ENCODE data around the gene SPRTN. TPM values are rescaled to one million over a fixed set of nuclear protein-coding genes. Genes with fewer than 3 reads are reported as not detected.

Gene SPRTN
- polyA plus RNA-seq, 4 donors = 3.8 to 8.6 (median 4.2) TPM

DNA sequence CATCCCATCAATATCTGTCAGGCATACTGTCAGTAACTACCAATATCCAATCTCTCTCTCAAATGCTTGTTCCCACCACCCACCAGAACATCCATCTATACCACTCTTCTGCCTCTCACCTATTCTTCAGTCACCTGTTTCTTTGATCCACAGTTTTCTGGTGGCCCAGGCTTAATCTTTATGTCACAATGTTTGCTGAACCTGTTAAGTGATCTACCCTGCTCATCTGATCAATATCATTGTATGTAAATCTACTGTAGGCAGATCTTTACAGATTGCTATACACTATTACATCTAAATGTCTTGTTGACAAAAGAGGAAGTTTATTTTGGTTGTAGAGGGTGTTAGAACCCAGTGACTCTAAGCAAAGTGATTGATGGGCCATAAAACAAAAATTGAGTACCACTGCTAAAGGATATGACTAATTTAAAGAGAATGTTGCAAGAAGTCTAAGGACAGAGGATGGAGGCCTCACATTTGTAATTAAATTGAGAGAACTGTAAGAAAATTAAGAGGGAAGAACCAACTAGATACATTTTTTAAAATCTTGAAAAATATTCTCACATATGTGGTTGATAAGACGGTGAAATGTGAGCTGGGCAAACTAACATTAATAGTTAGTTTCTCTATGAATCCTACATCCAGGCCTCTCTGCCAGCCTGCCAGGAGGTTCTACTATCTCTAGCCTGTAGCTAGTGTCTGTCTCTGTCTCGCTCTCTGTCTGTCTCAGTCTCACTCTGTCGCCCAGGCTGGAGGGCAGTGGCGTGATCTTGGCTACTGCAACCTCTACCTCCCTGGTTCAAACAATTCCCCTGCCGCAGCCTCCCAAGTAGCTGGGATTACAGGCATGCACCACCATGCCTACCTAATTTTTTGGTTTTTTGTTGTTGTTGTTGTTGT is 49.9 kb downstream of the SPRTN start:
- DNase-seq = no peak
- peaks cover 0 to 4% (median 0%) of the 10 kb centered on the region in 3 donors for H3K4me1 ChIP-seq (ENCODE audit: control insufficient read depth in 3 of 3, insufficient read depth in 2 of 3, low read depth in 1 of 3, low read length in 2 of 3)
- FAIRE-seq = no peak
- H3K27ac ChIP-seq (ENCODE audit: low read depth in 1 of 3, low read length in 2 of 3) = no peak overlapping the region
- H3K36me3 ChIP-seq (ENCODE audit: control insufficient read depth in 3 of 3, insufficient read depth in 2 of 3, low read depth in 1 of 3, low read length in 3 of 3) = peaks cover 0 to 2% (median 0%) of the 10 kb centered on the region in 3 donors
- H3K9me3 ChIP-seq (ENCODE audit: control insufficient read depth in 2 of 2, insufficient read depth in 1 of 2, low read depth in 1 of 2, low read length in 1 of 2) = no peaks in the 10 kb centered on the region
- no peak overlapping the region for H3K4me3 ChIP-seq (ENCODE audit: low read depth in 1 of 3, low read length in 3 of 3)
- no peaks in the 10 kb centered on the region for H3K27me3 ChIP-seq (ENCODE audit: control insufficient read depth in 3 of 3, insufficient read depth in 3 of 3, low read length in 3 of 3)
- 83 to 94% (median 93%) methylated on average over 5 of the region's 5 CpGs for WGBS, 3 donors

- no peak for FAIRE-seq
- Histone ChIP-seq H3K27me3 (ENCODE audit: control insufficient read depth in 3 of 3, insufficient read depth in 3 of 3, low read length in 3 of 3) (no peaks in the 10 kb centered on the region), H3K9me3 (ENCODE audit: control insufficient read depth in 2 of 2, insufficient read depth in 1 of 2, low read depth in 1 of 2, low read length in 1 of 2) (no peaks in the 10 kb centered on the region), H3K27ac (ENCODE audit: low read depth in 1 of 3, low read length in 2 of 3) (no peak overlapping the region), H3K4me1 (ENCODE audit: control insufficient read depth in 3 of 3, insufficient read depth in 2 of 3, low read depth in 1 of 3, low read length in 2 of 3) (peaks cover 0 to 22% (median 5%) of the 10 kb centered on the region in 3 donors), H3K4me3 (ENCODE audit: low read depth in 1 of 3, low read length in 3 of 3) (no peak overlapping the region), H3K36me3 (ENCODE audit: control insufficient read depth in 3 of 3, insufficient read depth in 2 of 3, low read depth in 1 of 3, low read length in 3 of 3) (peaks cover 0 to 2% (median 0%) of the 10 kb centered on the region in 3 donors)
- WGBS, 3 donors = 45 to 67% (median 61%) methylated on average over 2 of the region's 2 CpGs
- no peak for DNase-seq
Observed at GRCh38 chr1:231390071-231390470, 52.0 kb downstream of the SPRTN start.

DNA sequence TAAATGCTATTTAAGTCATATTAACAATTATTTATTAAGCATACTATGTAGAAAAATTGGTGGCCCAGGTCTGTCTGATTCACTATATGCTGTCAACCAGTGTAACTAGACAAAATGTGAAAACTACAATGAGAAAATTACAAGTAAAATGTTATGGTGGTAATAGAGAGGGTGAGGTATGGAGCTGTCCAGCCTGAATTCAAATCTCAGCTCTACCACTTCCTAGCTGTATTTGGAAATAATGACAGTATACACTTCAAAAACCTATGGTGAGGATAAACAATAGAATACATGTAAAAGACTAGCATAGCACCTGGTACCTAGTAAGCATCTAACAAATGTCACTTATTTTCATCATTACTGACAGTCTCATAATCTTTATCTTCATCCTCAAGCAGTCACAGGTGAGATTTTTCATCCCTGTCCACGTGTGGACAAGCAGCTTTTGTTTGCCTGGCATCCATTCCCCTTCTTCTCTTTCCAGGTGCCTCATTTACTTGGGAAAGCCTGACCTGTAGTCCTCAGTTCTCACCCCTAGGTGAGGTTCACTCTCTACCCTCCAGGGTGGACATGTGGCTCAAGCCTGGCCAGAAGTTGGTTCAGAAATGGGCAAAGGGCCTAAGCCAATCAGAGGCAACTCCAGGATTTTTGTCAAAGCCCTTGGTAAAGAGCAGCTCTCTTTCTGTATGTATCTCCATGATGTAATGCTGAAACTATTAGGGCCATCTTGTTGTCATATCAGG is 54.5 kb downstream of the SPRTN start:
- 21 to 53% (median 50%) methylated on average over 1 of the region's 1 CpG for WGBS, 3 donors
- FAIRE-seq = no peak
- H3K9me3 ChIP-seq (ENCODE audit: control insufficient read depth in 2 of 2, insufficient read depth in 1 of 2, low read depth in 1 of 2, low read length in 1 of 2) = no peaks in the 10 kb centered on the region
- no peak overlapping the region for H3K27ac ChIP-seq (ENCODE audit: low read depth in 1 of 3, low read length in 2 of 3)
- peaks cover 0 to 2% (median 0%) of the 10 kb centered on the region in 3 donors for H3K36me3 ChIP-seq (ENCODE audit: control insufficient read depth in 3 of 3, insufficient read depth in 2 of 3, low read depth in 1 of 3, low read length in 3 of 3)
- no peaks in the 10 kb centered on the region for H3K27me3 ChIP-seq (ENCODE audit: control insufficient read depth in 3 of 3, insufficient read depth in 3 of 3, low read length in 3 of 3)
- no peak overlapping the region for H3K4me3 ChIP-seq (ENCODE audit: low read depth in 1 of 3, low read length in 3 of 3)
- DNase-seq = no peak
- H3K4me1 ChIP-seq (ENCODE audit: control insufficient read depth in 3 of 3, insufficient read depth in 2 of 3, low read depth in 1 of 3, low read length in 2 of 3) = peaks cover 2 to 34% (median 20%) of the 10 kb centered on the region in 3 donors

GRCh38 chr1:231393668-231394067 is 55.6 kb downstream of the SPRTN start:
- H3K4me1 ChIP-seq (ENCODE audit: control insufficient read depth in 3 of 3, insufficient read depth in 2 of 3, low read depth in 1 of 3, low read length in 2 of 3) = peaks cover 2 to 34% (median 20%) of the 10 kb centered on the region in 3 donors
- H3K27ac ChIP-seq (ENCODE audit: low read depth in 1 of 3, low read length in 2 of 3) = peak overlapping the region in 2 of 3 donors; percentile 51 to 60
- H3K9me3 ChIP-seq (ENCODE audit: control insufficient read depth in 2 of 2, insufficient read depth in 1 of 2, low read depth in 1 of 2, low read length in 1 of 2) = no peaks in the 10 kb centered on the region
- H3K4me3 ChIP-seq (ENCODE audit: low read depth in 1 of 3, low read length in 3 of 3) = no peak overlapping the region
- peaks cover 0 to 2% (median 0%) of the 10 kb centered on the region in 3 donors for H3K36me3 ChIP-seq (ENCODE audit: control insufficient read depth in 3 of 3, insufficient read depth in 2 of 3, low read depth in 1 of 3, low read length in 3 of 3)
- H3K27me3 ChIP-seq (ENCODE audit: control insufficient read depth in 3 of 3, insufficient read depth in 3 of 3, low read length in 3 of 3) = no peaks in the 10 kb centered on the region
- FAIRE-seq (no peak), DNase-seq (peak; percentile 44 to 79)

DNA sequence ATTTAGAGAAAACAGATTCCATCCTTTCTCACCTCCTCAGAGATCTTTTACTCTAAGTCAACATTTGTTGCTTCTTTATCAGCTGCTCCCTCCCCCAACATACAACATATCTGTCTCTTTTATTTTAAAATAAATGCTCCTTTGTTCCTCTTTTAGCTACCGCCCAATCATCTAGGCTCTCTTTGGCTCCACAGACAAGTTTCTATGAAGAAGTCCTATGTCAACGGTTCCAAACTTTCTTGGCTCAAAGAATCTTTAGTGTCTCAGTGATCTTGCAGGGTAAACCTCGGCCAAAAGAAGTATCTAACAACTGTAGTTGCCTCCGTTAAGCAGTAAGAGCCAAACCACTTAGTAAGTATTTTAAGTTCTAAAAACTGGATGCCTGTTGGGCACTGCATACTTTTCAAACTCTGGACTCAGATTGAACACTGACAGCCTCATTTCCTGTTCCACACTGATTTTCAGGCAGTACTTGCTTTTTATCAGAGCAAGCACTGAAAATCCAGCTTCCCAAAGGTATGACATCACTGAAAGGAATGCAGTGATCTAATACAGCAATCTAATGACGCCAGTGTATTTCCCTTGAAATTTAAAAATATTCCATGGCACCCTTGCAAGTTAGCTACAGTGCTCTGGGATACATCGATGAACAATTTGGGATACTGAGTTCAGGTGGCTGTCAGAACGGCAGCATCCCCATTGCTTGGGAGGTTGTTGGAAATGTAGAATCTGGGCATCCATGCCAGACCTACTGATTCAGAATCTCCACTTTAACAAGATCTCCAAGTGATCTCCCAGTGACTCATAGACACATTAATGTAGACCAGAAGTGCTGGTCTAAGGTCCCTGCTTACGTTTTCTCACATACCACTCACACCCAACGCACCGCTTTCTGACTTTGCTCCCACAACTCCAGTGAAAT is 57.2 kb downstream of the SPRTN start:
- Histone ChIP-seq H3K27ac (ENCODE audit: low read depth in 1 of 3, low read length in 2 of 3) (peak overlapping the region; percentile 57 to 69 (median 68)), H3K4me1 (ENCODE audit: control insufficient read depth in 3 of 3, insufficient read depth in 2 of 3, low read depth in 1 of 3, low read length in 2 of 3) (peaks cover 2 to 34% (median 20%) of the 10 kb centered on the region in 3 donors), H3K36me3 (ENCODE audit: control insufficient read depth in 3 of 3, insufficient read depth in 2 of 3, low read depth in 1 of 3, low read length in 3 of 3) (no peaks in the 10 kb centered on the region), H3K9me3 (ENCODE audit: control insufficient read depth in 2 of 2, insufficient read depth in 1 of 2, low read depth in 1 of 2, low read length in 1 of 2) (no peaks in the 10 kb centered on the region), H3K27me3 (ENCODE audit: control insufficient read depth in 3 of 3, insufficient read depth in 3 of 3, low read length in 3 of 3) (no peaks in the 10 kb centered on the region), H3K4me3 (ENCODE audit: low read depth in 1 of 3, low read length in 3 of 3) (no peak overlapping the region)
- WGBS, 3 donors = 42 to 48% (median 43%) methylated on average over 10 of the region's 10 CpGs
- DNase-seq = peak; percentile 60 to 69
- no peak for FAIRE-seq

DNA sequence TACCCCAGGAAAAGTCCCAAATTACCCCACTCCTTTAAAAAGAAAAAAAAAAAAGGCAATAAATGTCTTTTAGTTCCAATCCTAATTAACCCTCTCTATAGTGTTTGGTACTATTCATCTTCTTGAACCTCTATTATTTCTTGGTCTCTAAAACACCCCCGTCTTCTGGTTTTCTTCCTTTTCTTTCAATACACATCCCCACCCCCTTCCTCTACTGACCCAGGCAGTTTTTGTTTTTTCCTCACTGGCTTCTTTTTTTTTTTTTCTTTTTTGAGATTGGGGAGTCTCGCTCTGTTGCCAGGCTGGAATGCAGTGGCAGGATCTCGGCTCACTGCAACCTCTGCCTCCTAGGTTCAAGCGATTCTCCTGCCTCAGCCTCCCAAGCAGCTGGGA is 57.9 kb downstream of the SPRTN start:
- FAIRE-seq (no peak), DNase-seq (no peak)
- H3K9me3 ChIP-seq (ENCODE audit: control insufficient read depth in 2 of 2, insufficient read depth in 1 of 2, low read depth in 1 of 2, low read length in 1 of 2) = no peaks in the 10 kb centered on the region
- no peak overlapping the region for H3K4me3 ChIP-seq (ENCODE audit: low read depth in 1 of 3, low read length in 3 of 3)
- H3K36me3 ChIP-seq (ENCODE audit: control insufficient read depth in 3 of 3, insufficient read depth in 2 of 3, low read depth in 1 of 3, low read length in 3 of 3) = no peaks in the 10 kb centered on the region
- peak overlapping the region in 1 of 3 donors; percentile 68 for H3K27ac ChIP-seq (ENCODE audit: low read depth in 1 of 3, low read length in 2 of 3)
- H3K4me1 ChIP-seq (ENCODE audit: control insufficient read depth in 3 of 3, insufficient read depth in 2 of 3, low read depth in 1 of 3, low read length in 2 of 3) = peaks cover 2 to 34% (median 20%) of the 10 kb centered on the region in 3 donors
- H3K27me3 ChIP-seq (ENCODE audit: control insufficient read depth in 3 of 3, insufficient read depth in 3 of 3, low read length in 3 of 3) = no peaks in the 10 kb centered on the region
- 91 to 98% (median 94%) methylated on average over 4 of the region's 4 CpGs for WGBS, 3 donors

DNA sequence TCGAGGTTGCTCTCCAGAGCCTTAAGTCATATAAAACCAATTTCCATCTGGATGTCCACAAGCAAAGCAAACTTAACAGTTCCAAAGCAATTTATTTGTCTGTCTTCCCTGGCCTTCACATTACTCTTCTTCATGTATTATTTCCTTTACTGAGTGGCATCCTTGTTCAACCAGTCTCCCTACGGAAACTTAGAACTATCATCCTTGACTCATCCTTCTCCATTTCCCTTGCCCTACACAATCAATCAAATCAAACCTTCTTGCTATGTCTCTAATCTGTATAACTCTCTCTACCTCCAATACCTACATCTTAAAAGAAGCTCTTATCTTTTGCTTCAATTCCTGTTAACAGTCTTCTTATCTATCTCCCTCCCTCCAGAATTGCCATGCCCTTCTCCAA is 58.5 kb downstream of the SPRTN start:
- FAIRE-seq (no peak), DNase-seq (no peak)
- 93 to 98% (median 94%) methylated on average over 2 of the region's 2 CpGs for WGBS, 3 donors
- no peaks in the 10 kb centered on the region for H3K9me3 ChIP-seq (ENCODE audit: control insufficient read depth in 2 of 2, insufficient read depth in 1 of 2, low read depth in 1 of 2, low read length in 1 of 2)
- no peak overlapping the region for H3K4me3 ChIP-seq (ENCODE audit: low read depth in 1 of 3, low read length in 3 of 3)
- no peaks in the 10 kb centered on the region for H3K27me3 ChIP-seq (ENCODE audit: control insufficient read depth in 3 of 3, insufficient read depth in 3 of 3, low read length in 3 of 3)
- H3K4me1 ChIP-seq (ENCODE audit: control insufficient read depth in 3 of 3, insufficient read depth in 2 of 3, low read depth in 1 of 3, low read length in 2 of 3) = peaks cover 2 to 34% (median 20%) of the 10 kb centered on the region in 3 donors
- no peaks in the 10 kb centered on the region for H3K36me3 ChIP-seq (ENCODE audit: control insufficient read depth in 3 of 3, insufficient read depth in 2 of 3, low read depth in 1 of 3, low read length in 3 of 3)
- no peak overlapping the region for H3K27ac ChIP-seq (ENCODE audit: low read depth in 1 of 3, low read length in 2 of 3)

Measured in small intestine (tissue), 7 donors.